Amygdala (tissue), 56 donors: ENCODE data around the gene SPPL2B.

Experiments used
- DNase-seq, 56 donors: peaks; one replicate each; lab custom pipeline; 2025; lab: John Stamatoyannopoulos, UW

SPPL2B gene

DNA sequence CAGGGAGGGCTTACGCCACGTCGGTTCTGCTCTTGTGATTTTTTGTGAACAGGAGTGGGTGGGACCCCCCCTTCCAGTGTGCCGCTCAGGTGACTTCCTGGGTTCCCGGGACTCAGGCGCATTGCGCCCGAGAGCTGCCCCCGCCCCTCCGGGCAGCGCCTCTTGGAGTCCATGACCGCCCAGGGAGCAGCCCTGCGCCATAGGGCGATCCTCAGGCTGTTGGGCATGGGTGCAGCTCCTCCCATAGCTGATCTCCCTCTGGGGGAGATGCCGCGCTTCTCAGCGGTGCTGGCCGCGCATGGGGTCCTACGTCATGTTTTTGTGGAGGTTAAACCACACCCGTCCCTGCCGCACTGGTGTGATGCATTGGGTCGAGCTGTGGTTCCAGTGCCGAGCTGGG, 23.6 kb downstream of the SPPL2B start:
- DNase-seq: no peak

DNA sequence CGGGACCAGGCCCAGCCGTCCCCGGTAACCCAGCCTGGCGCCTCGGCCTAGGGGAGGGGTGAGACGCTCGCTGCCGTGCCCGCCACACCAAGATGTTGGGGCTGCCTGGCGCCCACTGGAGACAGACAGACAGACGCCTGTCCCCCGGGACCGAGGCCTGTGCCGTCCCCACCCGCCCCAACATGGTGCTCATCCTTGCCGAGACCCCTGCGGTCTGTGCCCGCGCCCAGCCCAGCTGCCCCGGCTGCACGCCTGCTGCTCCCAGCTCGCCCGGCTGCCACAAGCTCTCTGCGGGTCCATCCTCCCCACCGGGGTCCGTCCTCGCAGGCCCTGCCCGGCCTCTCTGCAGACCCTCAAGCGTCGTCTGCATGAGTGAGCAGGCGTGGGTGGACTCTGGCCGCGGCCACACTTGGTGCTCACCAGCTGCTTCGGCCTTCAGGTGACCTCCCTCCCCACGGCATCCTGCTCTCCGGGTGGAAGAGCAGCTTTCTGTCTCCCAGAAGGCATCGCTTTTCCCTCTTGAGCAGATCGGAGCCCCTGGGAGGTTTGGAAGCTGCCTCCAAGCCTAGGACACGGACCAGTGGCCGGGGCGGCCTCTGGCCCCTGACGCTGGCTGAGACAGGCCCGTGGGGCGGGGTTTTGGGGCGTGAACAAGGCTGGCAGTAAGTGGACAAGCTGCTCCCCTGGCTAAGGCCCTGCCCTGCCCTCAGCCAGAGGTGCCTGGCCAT, 24.8 kb downstream of the SPPL2B start:
- no peak for DNase-seq

DNA sequence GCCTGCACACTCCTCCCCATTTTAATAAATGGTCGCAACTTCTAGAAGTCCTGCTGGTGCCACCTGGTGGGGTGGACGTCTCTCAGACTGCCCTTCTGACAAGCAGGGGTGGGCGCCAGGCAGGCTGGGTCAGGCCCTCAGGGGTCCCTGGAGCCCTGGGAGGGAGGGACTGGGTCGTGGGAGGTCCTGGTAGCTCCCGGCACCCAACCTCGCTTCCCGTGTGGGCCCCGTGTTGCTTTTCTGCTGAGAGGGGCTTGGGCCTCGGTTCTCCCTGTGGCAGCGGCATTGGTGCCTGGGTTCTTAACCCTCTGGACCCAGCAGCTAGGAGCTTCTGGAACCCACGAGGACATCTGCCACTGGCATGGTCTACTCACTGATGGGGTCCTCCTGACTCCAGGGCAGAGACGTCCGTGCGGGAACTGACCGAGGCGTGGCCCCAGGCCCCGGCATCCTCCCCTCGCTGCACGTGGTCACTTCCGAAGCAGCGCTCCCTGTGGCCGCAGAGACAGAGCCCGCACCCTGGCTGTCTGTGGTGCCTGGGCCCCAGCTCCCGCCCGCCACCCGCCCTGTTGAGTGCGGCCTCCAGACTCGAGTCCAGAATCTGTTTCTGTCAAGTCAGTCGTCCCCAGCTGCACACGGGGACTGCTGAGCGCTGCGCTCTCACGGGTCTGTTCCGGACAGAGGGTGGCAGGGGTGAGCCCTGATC, 25.6 kb downstream of the SPPL2B start:
- no peak for DNase-seq

- no peak for DNase-seq
Observed at GRCh38 chr19:2354670-2355069, 26.2 kb downstream of the SPPL2B start.

- DNase-seq: no peak
Observed at GRCh38 chr19:2355168-2356035, 26.9 kb downstream of the SPPL2B start.

- no peak for DNase-seq
Observed at GRCh38 chr19:2356036-2356646, 27.7 kb downstream of the SPPL2B start.

DNA sequence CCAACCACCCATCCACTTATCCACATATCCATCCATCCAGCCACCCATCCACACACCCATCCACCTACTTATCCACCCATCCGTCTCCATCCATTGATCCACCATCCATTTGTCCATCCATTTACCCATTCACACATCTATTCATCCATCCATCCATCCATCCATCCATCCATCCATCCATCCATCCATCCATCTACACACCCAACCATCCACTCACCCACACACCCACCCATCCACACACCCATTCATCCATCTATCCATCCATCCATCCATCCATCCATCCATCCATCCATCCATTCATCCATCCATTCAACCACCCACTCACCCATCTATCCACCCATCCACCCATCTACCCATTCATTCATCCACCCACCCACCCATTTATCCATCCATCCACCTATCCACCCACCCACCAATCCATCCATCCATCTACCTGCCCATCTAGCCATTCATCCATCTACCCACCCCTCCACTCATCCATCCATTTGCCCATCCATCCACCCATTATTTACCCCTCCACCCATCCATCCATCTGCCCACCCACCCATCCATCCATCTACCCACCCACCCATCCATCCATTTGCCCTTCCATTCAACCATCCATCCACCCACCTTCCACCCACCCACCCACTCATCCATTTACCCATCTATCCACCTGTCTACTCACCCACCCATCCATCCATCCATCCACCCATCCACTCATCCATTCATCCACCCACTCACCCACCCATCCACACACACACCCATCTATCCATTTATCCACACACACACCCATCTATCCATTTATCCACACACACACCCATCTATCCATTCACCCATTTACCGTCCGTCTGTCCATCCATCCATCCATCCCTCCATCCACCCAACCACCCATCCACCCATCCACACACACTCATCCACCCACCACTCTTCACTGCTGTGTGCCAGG, 29.1 kb downstream of the SPPL2B start:
- DNase-seq: no peak

DNA sequence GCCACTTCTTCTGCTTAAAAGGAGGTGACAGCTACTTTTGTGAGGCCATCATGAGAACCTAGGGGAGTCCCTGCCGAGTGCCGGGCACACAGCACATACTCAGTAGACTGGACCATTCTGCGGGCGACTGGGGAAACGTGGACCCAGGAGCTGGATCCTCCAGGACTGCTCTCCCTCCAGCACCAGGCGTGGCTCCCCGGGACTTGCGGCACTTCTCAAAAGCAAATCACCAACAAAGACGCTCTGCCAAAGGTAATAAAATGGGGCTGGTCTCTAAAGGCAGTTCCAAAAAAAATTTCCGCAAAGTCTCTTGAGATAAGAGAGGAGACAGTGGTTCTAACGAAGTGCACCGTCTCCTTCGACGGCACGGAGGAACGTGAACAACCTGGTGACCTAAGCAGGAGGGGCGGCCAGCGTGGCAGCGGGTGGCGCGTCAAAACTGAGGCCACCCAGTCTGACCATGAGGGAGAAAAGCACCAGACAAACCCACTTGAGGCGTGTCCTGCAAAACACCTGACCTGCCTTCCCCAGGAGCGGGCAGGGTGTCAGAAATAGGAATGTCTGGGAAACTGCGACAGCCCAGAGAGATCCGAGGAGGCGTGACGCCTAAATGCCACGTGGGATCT, 30.2 kb downstream of the SPPL2B start:
- no peak for DNase-seq

DNA sequence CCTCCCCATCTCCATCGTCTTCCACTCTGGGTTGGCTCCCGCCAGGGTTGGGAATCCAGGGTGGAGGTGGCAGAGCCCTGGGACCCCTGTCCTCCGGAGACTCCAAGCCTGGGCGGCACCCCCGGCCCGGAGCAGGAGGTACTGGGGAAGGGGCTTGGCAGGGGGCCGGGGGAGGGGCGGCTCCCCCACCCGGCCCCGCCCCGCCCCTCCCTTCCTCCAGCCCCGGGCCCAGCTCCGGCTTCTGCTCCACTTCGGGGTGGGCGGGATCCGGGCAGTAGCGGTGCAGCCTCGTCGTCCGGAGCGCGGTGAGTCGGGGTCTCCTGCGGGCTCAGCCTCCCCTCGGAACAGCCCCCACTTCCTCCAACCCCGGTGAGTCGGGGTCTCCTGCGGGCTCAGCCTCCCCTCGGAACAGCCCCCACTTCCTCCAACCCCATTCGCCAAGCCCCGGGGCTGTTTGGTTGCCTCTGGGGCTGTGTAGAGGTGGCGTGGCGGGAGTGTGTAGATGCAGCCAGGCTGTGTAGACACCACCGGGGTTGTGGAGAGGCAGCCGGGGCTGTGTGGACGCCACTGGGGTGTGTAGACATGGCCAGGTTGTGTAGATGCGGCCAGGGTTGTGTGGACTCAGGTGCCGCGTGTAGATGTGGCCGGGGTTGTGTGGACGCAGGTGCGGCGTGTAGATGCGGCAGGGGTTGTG, 31.7 kb downstream of the SPPL2B start, which contains the start of gene TMPRSS9:
TSS of gene TMPRSS9 (plus strand) at position 274 of the 694 bp plus-strand sequence. CDS start 29,521 bp downstream, outside the sequence.
- DNase-seq: peak in 1 of 56 donors; percentile 33

DNA sequence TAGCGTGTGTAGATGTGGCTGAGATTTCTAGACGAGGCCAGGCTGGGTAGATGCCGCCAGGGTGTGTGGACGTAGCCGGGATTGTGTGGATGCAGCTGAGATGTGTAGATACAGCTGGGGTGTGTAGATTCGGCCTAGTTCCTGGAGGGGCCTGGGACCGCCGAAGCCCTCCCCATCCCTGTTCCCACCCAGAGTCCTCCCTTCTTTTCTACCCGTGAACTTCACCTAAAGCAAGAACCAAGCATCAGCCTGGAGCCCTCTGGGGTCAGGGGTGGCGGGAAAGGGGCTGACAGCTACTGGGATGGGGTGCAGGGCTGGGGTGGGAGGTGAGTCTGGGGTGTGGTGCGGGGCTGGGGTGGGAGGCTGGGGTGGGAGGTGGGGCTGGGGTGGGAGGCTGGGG, 32.3 kb downstream of the SPPL2B start:
- DNase-seq: no peak

DNA sequence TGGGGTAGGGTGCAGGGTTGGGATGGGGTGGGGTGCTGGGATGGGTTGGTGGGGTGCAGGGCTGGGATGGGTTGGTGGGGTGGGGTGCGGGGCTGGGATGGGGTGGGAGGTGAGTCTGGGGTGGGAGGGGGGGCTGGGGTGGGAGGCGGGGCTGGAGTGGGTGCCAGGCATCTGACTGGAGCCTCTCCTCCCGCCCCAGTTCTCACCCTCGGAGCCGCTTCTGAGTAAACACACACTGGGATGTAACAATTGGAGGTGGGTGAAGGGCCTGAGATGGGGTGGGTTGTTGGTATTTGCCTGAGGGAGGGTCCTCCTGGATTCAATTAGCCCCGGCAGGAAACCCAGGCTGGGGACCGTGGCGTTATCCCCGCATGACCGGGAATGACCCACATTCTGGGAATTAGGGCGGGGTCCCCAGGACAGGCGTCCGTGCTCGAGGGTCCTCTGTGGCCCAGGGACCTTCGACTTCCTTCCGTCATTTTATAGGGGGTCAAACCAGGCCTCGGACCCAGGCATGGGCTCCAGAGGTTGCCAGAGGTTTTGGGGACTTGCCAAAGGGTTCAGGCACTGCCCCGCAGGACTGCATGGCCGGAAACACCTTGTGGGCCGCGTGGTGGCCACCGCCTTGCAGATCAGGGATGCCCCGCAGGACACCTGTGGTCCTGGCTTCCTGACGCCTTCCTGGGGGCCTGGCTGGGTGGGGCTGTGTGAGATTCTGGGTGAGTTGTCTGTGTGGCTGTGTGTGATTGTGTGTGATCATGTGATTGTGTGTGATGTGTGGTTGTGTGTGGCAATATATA, 33.0 kb downstream of the SPPL2B start:
- no peak for DNase-seq

- no peak for DNase-seq
Observed at GRCh38 chr19:2362046-2362969, 33.8 kb downstream of the SPPL2B start.

- no peak for DNase-seq
Observed at GRCh38 chr19:2362970-2363300, 34.5 kb downstream of the SPPL2B start.

DNA sequence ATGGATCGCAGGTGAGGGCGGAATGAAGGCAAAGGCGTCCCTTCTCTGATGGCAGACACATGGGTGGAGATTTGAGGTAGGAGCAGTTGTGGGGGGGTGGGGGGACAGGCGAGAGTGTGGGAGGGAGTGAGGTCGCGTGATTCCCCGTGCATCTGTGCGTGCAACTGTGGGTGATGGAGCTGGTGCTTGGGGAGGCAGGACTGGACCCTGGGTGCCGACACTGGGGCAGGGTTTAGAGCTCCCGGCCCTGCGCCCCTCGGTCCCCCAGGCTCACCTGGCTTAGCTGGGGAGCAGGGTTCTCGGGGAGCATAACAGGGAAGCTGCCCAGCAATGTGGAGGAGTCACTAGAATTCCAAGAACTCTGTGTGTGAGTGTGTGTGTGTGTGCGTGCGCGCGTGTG, 34.9 kb downstream of the SPPL2B start:
- DNase-seq: no peak

GRCh38 chr19:2365201-2365970, 36.9 kb downstream of the SPPL2B start:
- DNase-seq: no peak

- DNase-seq: no peak
Observed at GRCh38 chr19:2371656-2372055, 43.2 kb downstream of the SPPL2B start.
